ENCODE results near the gene HTRA1.
A peak's percentile ranks its signal among the peaks of the same experiment; 100 is the strongest.

HTRA1 gene

DNA sequence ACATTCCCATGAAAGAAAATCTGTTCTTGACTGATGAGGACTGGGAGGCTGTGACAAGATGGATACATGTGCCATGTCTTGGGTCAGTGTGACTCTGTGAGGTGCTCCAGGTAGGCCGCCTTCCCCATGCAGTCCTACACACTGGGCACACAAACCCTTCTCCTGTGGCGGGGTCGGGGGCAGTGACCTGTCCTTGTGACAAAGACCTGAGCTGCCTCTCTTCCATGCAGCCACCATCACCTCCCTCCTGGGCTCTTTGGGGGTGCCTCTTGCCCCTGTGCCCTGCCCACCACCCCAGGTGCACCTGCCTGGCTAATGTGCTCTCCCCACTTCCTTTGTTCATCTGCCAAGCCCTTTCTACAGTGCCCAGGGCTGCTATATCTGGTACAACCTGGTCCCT, 63.5 kb downstream of the HTRA1 start:
- DNase-seq = no peak

DNA sequence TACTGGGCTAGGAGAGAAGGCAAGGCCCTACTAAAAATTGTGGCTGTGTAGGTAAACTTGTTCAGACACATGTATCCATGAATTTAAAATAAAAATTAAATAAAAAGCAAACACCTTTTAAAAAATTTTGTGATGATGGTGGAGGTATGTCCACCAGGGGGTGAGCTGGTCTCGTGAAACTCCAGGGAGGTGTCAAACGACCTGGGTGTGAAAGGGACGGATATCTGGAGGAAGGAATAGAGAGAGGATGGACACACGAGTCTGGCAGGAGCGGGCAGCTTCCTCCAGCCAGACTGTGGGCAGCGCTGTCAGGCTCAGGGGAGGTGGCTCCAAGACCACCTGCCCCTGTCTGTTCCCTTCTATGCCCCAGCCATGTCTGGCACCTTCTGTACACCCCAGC, 64.4 kb downstream of the HTRA1 start:
- DNase-seq = no peak

DNA sequence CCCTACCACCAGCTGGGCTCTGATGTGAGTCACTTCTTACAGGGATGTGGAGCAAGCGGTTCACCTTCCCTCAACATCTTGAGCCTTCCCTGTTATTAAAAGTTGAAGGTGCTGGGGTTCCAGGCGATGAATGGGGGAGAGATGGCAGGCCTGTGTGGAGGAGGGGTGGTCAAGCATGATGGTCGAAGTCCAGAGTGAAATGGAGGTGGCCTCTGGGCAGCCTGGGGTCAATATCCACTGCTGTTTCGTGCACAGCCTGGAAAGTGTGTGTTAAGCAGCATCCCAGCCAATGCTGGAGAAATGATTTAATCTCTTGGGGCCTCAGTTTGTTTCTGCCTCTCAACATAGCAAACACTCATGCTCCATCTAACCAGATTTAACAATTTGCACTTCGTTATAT, 65.5 kb downstream of the HTRA1 start:
- DNase-seq = no peak

GRCh38 chr10:122530177-122530576, 68.8 kb downstream of the HTRA1 start:
- DNase-seq = no peak

DNA sequence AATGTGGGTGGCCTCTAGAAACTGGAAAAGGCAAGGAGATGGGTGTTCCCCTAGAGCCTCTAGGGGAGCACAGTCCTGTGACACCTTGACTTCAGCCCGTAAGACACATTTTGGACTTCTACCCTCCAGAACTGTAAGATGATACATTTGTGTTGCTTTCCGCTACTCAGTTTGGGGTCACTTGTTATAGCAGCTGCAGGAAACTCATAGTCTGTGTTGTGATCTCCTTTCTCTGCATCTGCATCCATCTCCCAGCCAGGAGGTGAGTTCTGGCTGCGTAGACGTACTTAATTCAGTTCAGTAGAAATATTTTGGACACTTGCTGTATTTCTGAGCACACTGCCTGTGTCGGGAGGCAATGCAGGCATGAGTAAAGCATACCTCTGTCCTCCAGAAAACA, 69.9 kb downstream of the HTRA1 start:
- no peak for DNase-seq

DNA sequence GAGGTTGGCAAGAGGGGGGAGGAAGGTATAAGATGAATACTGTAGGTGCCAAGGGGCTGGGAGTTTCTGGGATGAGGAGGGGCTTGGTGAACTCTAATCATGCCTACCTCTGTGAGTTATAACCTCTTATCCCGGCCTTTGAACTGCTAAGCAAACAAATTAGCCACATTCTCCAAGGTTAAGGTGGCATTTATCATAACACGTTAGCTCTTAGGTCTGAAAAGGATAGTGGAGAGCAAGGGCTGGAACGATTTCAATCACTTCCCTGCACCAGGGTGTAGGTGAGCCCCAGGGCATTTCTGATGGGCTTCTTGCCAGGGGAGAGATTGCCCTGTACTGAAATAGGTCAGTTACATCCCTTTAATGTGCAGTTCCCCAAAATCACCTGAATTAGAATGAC, 70.6 kb downstream of the HTRA1 start:
- DNase-seq = peak; percentile 45

- DNase-seq = no peak
Measured at GRCh38 chr10:122532601-122533296, 71.4 kb downstream of the HTRA1 start.

GRCh38 chr10:122537545-122537944, 76.2 kb downstream of the HTRA1 start:
- no peak for DNase-seq

GRCh38 chr10:122541541-122542002, 80.2 kb downstream of the HTRA1 start:
- DNase-seq = no peak

GRCh38 chr10:122543676-122544445, 82.5 kb downstream of the HTRA1 start:
- DNase-seq = no peak

DNA sequence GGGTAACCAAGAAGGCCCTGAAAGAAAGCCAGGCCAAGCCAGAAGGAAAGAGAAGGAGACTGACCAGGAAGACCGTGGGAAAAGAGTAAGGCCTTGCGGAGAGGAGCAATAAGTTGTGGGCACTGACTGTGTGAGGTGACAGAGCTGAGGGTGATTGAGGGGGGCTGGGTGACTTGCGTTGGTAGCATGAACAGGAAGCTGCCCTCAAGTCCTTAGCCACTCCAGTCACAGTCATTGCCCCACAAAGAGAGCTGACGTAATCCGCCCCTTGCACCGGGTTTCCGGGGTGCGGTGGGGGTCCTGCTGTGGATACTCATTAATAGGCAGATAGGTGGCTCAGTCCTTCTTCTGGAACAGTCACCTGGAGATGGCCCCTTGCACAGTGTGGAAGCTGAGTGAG, 83.1 kb downstream of the HTRA1 start:
- no peak for DNase-seq

GRCh38 chr10:122546242-122546641, 84.9 kb downstream of the HTRA1 start:
- DNase-seq = no peak

DNA sequence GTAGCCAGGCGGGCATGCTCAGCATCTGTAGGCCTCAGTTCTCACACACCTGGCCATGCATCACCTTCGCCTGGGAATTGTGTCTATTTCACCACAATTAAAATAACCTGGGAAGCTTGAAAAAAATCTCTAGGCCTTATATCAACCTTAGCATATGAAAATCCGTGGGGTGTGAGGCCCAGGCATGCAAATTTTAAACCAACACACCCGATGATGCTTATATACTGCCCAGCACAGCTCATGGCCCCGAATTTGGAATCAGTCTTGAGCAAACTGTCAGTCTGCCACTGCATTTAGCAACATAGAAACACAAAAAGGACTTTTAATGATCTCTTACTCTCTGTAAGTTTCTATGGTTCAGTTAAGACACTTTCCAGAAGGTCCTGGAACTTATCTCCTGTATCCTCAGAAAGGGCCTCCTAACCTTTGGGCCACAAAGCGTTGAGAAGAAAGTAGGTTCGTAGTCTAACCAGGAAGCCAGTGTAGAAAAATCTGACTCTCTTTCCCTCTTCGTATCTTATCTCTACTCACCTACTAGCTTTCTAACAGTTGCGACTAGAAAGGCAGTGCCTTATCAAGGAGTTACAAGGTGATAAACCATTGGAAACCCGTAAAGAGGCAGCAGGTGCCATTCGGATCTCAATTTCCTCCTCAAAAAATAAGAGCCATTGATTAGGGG, 87.2 kb downstream of the HTRA1 start:
- no peak for DNase-seq

DNA sequence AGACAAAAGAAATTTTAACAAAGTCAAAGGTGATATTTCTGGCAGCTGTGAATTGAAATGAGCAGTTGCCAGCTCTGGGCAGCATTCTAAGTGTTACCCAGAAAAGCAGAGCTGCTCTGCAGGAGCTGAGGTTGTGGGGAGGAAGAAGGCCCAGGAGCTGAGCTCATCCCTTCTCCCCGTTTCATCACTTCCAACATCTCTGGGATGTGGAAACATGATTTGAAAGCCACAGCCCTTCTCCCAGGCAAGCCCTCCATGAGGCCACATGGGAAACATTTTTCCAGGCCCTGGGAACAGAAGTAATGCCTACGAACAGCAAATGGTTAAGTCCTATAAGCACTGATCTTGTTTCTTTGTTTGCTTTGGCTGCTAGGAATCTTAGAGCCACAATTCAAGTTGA, 88.3 kb downstream of the HTRA1 start:
- no peak for DNase-seq

GRCh38 chr10:122550427-122550826, 89.1 kb downstream of the HTRA1 start:
- DNase-seq = no peak

DNA sequence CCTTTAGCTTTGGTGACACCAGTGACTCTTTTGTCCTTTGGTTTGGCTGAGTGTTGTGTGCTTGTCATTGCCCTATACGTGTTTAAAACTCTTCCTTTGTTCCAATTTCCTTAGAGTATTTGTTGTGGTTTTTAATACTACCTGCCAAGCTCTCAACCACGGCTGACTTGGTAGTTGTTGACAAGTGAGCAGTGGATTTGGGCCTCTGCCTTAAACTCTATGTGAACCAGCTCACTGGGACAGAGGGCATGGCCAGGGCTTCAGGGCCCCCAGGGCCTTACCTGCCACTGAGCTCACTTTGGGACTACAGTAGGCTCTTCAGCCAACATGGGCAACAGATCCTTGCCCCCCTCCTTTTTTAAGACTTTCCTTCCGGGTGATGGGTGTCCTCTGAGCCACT, 89.6 kb downstream of the HTRA1 start:
- DNase-seq = no peak

- DNase-seq = no peak
Measured at GRCh38 chr10:122551450-122551849, 90.1 kb downstream of the HTRA1 start.

DNA sequence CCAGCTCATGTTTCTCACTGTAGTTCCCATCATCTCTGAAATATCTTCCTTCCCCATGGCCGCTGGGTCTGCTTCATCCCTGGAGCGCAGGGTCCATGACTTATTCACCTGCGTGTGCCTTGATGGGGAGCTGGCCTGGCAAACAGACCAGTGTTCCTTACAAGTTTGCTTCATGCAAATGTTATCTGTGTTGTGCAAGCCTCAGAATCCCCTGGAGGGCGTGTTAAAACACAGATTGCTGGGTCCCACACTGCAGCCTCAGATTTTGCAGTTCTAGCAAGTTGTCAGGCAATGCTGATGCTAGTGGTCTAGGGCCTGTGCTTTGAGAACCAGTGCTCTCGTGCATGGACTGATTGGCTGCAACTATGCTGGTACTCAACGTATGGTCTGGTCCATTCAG, 92.0 kb downstream of the HTRA1 start:
- no peak for DNase-seq

GRCh38 chr10:122554131-122555036, 93.0 kb downstream of the HTRA1 start:
- DNase-seq = peak; percentile 26

- no peak for DNase-seq
Measured at GRCh38 chr10:122555442-122555841, 94.1 kb downstream of the HTRA1 start.

DNA sequence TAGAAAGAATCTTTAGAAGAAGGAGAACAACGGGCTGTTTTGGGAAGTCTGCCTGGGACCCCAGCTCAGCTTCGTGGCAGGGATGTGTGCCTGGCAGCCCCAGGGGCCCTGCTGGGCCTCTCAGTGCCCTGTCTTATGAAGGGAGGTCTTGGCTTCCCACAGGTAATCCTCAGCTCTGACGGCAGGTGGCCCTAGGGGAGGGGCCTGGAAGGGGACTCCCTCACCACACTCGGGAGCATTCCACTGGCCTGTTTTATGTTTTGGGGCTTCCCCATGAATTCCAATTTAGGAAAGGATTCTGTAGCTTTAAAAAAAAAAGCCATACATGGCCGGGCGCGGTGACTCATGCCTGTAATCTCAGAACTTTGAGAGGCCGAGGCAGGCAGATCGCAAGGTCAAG, 96.2 kb downstream of the HTRA1 start:
- DNase-seq = no peak

DNA sequence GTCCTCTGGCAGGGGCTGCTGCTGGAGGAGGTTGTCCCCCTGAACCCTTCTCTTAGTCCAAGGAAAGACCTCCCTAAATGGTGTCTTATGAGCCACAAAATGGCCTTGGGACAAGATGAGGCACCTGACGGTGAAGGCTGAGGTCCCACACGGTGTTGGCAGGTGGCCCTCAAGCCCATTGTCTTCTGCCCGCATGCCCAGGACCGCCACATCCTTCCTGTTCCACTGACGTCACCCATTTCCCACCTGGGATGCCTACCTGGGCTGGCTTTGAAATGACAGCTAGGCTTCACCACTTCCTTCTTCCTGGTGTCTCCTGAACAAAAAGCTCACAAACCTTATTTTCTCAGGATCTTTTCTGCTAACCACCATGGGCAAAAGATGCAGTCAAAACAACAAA, 97.1 kb downstream of the HTRA1 start:
- DNase-seq = no peak

GRCh38 chr10:122559228-122559627, 97.9 kb downstream of the HTRA1 start:
- DNase-seq = no peak
